ENCODE measurements around the gene CABLES2. TPM values are rescaled to one million over a fixed set of nuclear protein-coding genes. Genes with fewer than 3 reads are reported as not detected.

CABLES2 gene
- total RNA-seq, 1 donor from 2014 or later, result 6.4 TPM

DNA sequence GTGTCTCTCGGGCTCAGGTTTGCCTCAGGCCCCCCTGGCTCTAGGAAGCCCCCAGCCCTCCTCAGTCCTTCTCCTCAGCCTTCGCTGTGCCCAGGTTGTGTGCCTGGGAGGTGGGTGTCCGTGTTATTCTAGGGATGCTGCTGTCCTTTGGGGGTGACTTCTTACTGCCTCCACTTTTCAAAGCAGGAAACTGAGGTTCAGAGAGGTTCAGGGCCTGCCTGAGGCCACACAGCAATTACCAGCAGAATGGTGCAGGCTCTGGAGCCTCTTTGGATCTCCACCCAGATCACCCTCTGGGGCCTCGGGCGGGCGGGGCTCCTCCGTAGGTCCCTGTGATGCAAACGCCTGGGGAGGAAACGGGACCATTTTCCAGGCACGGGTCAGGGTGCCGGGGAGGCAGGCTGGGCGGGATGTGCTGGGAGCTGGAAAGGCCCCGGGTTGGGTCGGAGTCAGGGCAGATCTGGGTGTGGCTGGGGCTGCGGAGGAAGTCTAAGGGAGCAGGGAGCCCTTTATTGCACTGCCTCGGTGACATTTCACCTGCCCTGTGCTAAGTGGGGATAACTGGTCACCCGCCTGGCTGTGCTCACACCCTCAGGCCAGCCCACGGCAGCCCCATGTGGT, 45.5 kb upstream of the CABLES2 start:
- H3K27me3 Mint-ChIP-seq (ENCODE audit: low read depth), result peaks cover 22% of the 10 kb centered on the region
- no peak overlapping the region for H3K27ac Mint-ChIP-seq (ENCODE audit: unreplicated experiment)
- no peak overlapping the region for H3K4me3 Mint-ChIP-seq (ENCODE audit: unreplicated experiment)
- no peak for DNase-seq (ENCODE audit: low spot score)
- H3K4me1 Mint-ChIP-seq (ENCODE audit: low read depth), result no peaks in the 10 kb centered on the region
- no peaks in the 10 kb centered on the region for H3K9me3 Mint-ChIP-seq (ENCODE audit: low read depth)
- TF ChIP-seq CTCF (IDR thresholded peaks at IDR 0.05), result no peak
- H3K36me3 Mint-ChIP-seq (ENCODE audit: low read depth), result no peaks in the 10 kb centered on the region

- no peak for TF ChIP-seq CTCF (IDR thresholded peaks at IDR 0.05)
Observed at GRCh38 chr20:62451970-62452369, 44.9 kb upstream of the CABLES2 start.

DNA sequence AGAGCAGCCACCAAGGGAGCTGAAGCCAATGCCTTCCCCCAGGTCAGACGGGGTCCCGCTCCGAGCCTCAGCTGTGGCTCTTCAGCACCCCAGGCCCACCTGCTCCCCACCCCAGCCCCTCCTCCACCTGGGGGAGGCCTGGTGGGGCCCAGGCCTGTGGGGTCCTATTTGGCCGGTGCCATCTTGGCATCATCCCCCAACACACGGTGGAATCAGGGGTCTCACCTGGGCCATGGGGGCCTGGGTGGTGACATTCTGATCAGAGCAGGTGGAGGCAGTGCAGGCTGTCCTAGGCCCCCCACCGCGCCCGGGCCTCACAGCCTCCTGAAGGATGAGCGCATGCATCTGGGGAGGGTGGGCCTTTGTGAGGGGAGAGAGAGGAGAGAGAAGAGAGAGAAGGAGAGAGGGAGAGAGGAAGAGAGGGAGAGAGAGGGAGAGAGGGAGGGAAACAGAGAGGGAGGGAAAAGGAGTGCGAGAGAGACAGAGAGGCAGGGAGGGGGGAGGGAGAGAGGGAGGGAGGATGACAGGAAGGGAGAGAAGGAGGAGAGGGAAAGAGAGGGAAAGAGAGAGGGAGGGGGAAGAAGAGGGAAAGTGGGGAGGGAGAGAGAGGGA, 44.2 kb upstream of the CABLES2 start:
- H3K36me3 Mint-ChIP-seq (ENCODE audit: low read depth), result no peaks in the 10 kb centered on the region
- H3K27ac Mint-ChIP-seq (ENCODE audit: unreplicated experiment), result no peak overlapping the region
- no peak overlapping the region for H3K4me3 Mint-ChIP-seq (ENCODE audit: unreplicated experiment)
- no peak for TF ChIP-seq CTCF (IDR thresholded peaks at IDR 0.05)
- H3K9me3 Mint-ChIP-seq (ENCODE audit: low read depth), result no peaks in the 10 kb centered on the region
- DNase-seq (ENCODE audit: low spot score), result no peak
- H3K4me1 Mint-ChIP-seq (ENCODE audit: low read depth), result no peaks in the 10 kb centered on the region
- H3K27me3 Mint-ChIP-seq (ENCODE audit: low read depth), result peaks cover 28% of the 10 kb centered on the region

More at GRCh38 chr20:62451970-62452369, 44.9 kb upstream of the CABLES2 start:
- Mint-ChIP-seq H3K36me3 (ENCODE audit: low read depth) (no peaks in the 10 kb centered on the region), H3K27me3 (ENCODE audit: low read depth) (peaks cover 26% of the 10 kb centered on the region), H3K9me3 (ENCODE audit: low read depth) (no peaks in the 10 kb centered on the region), H3K4me3 (ENCODE audit: unreplicated experiment) (no peak overlapping the region), H3K4me1 (ENCODE audit: low read depth) (no peaks in the 10 kb centered on the region), H3K27ac (ENCODE audit: unreplicated experiment) (no peak overlapping the region)
- no peak for DNase-seq (ENCODE audit: low spot score)

- H3K4me1 Mint-ChIP-seq (ENCODE audit: low read depth), result no peaks in the 10 kb centered on the region
- H3K27me3 Mint-ChIP-seq (ENCODE audit: low read depth), result peaks cover 28% of the 10 kb centered on the region
- peak; percentile 35 for TF ChIP-seq CTCF (IDR thresholded peaks at IDR 0.05)
- no peaks in the 10 kb centered on the region for H3K36me3 Mint-ChIP-seq (ENCODE audit: low read depth)
- H3K9me3 Mint-ChIP-seq (ENCODE audit: low read depth), result no peaks in the 10 kb centered on the region
- DNase-seq (ENCODE audit: low spot score), result no peak
- no peak overlapping the region for H3K4me3 Mint-ChIP-seq (ENCODE audit: unreplicated experiment)
- no peak overlapping the region for H3K27ac Mint-ChIP-seq (ENCODE audit: unreplicated experiment)
Observed at GRCh38 chr20:62449951-62450691, 43.0 kb upstream of the CABLES2 start.

- no peaks in the 10 kb centered on the region for H3K36me3 Mint-ChIP-seq (ENCODE audit: low read depth)
- TF ChIP-seq CTCF (IDR thresholded peaks at IDR 0.05), result no peak
- H3K27me3 Mint-ChIP-seq (ENCODE audit: low read depth), result peaks cover 26% of the 10 kb centered on the region
- H3K4me3 Mint-ChIP-seq (ENCODE audit: unreplicated experiment), result no peak overlapping the region
- no peaks in the 10 kb centered on the region for H3K4me1 Mint-ChIP-seq (ENCODE audit: low read depth)
- no peak overlapping the region for H3K27ac Mint-ChIP-seq (ENCODE audit: unreplicated experiment)
- DNase-seq (ENCODE audit: low spot score), result no peak
- no peaks in the 10 kb centered on the region for H3K9me3 Mint-ChIP-seq (ENCODE audit: low read depth)
Observed at GRCh38 chr20:62448788-62449187, 41.7 kb upstream of the CABLES2 start.
